ENCODE results near the gene ZFYVE28. TPM values are rescaled to one million over a fixed set of nuclear protein-coding genes. Genes with fewer than 3 reads are reported as not detected.
A peak's percentile ranks its signal among the peaks of the same experiment; 100 is the strongest.

The ZFYVE28 gene
- total RNA-seq, 1 donor from 2014 or later: 3.3 TPM

DNA sequence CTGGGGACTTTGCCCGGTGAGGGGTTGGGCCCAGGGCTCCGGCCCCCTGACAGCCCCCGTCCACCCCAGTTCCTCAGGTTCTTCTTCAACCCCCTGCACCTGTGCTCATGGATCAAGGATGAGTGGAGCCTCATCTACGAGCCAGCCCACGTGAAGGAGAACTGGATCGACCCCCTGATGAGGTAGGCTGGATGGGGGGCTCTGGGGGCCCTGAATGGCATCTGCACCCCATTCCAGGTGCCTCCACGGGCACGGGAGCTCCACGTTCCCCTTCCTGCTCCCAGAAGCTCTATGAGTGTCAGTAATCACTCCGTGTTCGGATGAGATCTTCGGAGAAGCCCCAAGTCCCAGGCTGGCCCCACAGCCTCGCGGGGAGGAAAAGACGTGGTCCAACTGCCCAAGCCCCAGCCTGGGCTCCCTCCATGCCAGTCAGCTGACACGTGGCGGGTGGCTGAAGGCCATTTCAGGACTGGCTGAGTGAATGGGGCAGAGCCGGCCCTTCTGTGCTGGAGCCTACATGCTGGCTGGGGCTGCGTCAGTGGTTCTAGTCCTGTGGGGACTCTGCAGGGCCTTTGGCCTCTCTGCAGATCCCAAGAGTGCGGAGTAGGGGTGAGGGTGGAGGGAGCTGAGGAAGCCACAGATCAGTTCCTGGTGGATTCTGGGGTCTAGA, 24.8 kb upstream of the ZFYVE28 start:
- H3K4me3 Mint-ChIP-seq (ENCODE audit: low read depth): no peak overlapping the region
- no peaks in the 10 kb centered on the region for H3K4me1 Mint-ChIP-seq (ENCODE audit: low read depth)
- no peak for DNase-seq (ENCODE audit: low spot score, unreplicated experiment)
- no peaks in the 10 kb centered on the region for H3K9me3 Mint-ChIP-seq (ENCODE audit: low read depth)
- H3K36me3 Mint-ChIP-seq (ENCODE audit: insufficient read depth): no peaks in the 10 kb centered on the region
- H3K27ac Mint-ChIP-seq: no peak overlapping the region
- TF ChIP-seq, protein P1, sequence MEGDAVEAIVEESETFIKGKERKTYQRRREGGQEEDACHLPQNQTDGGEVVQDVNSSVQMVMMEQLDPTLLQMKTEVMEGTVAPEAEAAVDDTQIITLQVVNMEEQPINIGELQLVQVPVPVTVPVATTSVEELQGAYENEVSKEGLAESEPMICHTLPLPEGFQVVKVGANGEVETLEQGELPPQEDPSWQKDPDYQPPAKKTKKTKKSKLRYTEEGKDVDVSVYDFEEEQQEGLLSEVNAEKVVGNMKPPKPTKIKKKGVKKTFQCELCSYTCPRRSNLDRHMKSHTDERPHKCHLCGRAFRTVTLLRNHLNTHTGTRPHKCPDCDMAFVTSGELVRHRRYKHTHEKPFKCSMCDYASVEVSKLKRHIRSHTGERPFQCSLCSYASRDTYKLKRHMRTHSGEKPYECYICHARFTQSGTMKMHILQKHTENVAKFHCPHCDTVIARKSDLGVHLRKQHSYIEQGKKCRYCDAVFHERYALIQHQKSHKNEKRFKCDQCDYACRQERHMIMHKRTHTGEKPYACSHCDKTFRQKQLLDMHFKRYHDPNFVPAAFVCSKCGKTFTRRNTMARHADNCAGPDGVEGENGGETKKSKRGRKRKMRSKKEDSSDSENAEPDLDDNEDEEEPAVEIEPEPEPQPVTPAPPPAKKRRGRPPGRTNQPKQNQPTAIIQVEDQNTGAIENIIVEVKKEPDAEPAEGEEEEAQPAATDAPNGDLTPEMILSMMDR (IDR thresholded peaks at IDR 0.05; ENCODE audit: unreplicated experiment): no peak
- H3K27me3 Mint-ChIP-seq: no peaks in the 10 kb centered on the region

DNA sequence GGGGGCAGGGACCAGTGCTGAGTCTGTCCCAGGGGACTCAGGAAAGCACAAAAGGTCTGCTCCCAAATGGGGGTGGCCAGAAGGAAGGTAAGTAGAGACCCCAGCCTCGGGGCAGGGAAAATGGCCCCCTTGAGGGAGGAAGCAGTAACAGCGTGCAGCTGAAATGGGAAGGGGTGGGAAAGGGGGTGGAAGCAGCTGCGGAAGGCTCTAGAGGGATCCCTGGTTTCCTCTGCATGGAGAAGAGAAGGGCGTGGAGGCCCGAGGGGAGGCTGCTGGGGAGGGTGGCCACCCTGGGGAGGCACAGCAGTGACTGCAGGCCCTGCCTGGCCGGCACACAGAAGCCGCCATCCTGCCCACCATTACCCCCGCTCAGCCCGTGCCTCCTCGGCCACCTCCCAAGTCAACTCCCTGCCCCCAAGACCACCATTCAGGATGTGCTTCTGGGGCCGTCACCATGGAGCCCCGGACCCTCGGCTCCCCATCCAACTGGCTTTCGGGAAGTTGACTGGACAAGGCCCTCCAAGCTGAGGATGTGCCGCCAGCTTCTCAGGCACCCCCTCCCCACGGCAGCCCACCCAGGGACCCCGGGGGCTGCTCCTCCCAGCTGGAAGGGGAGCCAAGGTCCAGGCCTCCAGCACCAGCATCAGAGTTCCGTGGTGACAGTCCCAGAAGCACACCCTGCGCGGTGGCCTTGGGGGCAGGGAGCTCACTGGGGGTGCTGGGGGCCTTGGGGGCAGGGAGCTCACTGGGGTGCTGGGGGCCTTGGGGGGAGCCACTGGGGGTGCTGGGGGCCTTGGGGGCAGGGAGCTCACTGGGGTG, 23.9 kb upstream of the ZFYVE28 start:
- H3K27me3 Mint-ChIP-seq: no peaks in the 10 kb centered on the region
- H3K27ac Mint-ChIP-seq: no peak overlapping the region
- H3K4me1 Mint-ChIP-seq (ENCODE audit: low read depth): no peaks in the 10 kb centered on the region
- no peak overlapping the region for H3K4me3 Mint-ChIP-seq (ENCODE audit: low read depth)
- no peaks in the 10 kb centered on the region for H3K9me3 Mint-ChIP-seq (ENCODE audit: low read depth)
- TF ChIP-seq, protein P1 (IDR thresholded peaks at IDR 0.05; ENCODE audit: unreplicated experiment): no peak
- DNase-seq (ENCODE audit: low spot score, unreplicated experiment): no peak
- H3K36me3 Mint-ChIP-seq (ENCODE audit: insufficient read depth): no peaks in the 10 kb centered on the region

DNA sequence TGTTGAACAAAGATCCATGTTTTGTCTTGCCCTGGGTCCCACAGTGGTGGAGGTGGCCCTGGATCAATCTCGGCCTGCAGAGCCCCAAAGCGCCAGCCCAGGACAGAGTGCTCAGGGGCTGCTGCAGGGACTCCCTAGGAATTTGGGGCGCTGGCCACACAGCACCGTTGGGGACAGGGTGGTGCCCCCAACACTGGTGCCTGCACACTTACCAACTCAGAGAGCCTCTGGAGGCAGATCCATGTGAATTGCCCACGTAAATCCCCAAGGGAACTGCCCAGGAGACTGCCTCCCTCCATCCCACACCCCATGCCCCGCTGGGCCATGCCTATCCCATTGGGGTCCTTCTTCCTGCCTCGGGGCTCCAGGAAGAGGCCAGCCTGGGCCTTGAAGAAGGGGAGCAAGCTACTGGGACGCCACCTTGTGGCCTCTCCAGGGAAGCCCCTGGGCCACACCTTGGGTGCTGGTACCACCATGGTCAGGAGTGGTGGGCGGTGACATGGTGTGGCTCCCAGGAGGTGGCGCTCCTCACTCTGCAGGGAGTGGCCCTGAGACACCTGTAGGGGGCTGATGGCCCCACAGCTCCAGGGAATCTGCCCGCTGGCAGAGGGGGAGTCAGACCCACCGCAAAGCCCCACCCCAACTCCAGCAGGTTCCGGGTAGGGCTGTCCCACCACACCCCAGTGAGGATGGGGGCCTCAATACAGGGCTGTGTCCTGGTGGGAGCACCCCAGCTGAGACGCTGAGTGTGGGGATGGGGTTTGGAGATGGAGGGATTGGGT, 23.1 kb upstream of the ZFYVE28 start:
- H3K36me3 Mint-ChIP-seq (ENCODE audit: insufficient read depth): no peaks in the 10 kb centered on the region
- H3K4me1 Mint-ChIP-seq (ENCODE audit: low read depth): no peaks in the 10 kb centered on the region
- H3K27ac Mint-ChIP-seq: no peak overlapping the region
- TF ChIP-seq, protein P1 (IDR thresholded peaks at IDR 0.05; ENCODE audit: unreplicated experiment): peak; percentile 70
- peak; percentile 45 for DNase-seq (ENCODE audit: low spot score, unreplicated experiment)
- no peak overlapping the region for H3K4me3 Mint-ChIP-seq (ENCODE audit: low read depth)
- H3K27me3 Mint-ChIP-seq: no peaks in the 10 kb centered on the region
- H3K9me3 Mint-ChIP-seq (ENCODE audit: low read depth): no peaks in the 10 kb centered on the region

DNA sequence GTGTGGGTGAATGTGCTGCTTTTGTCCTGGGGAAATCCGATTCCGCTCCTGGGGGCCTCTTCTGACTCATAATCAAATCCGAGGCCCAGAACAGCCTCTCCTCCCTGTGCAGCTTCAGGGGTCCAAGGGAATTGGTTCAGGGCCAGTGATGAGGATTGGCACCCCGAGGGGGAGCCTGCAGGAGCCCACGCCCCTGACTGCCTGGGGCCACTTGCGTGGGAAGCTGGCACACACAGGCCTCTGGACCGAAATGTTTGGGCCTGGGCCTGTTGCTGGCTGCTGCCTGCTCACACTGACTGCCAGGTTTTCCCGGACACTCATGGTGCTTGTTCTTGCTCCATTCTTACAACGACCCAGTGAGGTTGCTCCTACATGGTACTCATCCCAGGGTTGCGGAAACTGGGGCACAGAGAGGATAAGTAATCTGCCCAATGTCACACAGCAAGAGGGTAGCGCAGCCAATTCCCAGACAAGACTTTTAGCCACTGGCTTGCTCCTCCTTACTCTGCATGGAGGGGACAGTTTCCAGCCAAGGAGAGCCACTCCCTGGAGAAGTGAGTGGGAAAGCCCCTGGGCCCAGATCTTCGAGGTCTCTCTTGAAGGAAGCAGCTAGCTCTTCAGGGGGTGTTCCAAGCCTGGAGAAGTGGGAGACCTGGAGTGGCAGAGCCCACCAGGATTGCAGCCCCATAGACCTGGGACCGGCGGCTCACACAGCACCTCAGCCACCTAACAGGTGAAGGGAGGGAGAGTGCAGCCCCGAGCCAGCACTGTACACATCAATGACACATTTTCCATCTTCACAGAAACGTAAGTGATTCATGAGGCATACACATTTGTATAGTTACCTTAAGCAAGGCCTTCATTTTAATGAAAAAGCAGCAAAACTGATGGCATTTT, 20.6 kb upstream of the ZFYVE28 start:
- Mint-ChIP-seq H3K27ac (no peak overlapping the region), H3K4me3 (ENCODE audit: low read depth) (no peak overlapping the region), H3K9me3 (ENCODE audit: low read depth) (no peaks in the 10 kb centered on the region), H3K27me3 (peaks cover 6% of the 10 kb centered on the region), H3K4me1 (ENCODE audit: low read depth) (no peaks in the 10 kb centered on the region), H3K36me3 (ENCODE audit: insufficient read depth) (no peaks in the 10 kb centered on the region)
- TF ChIP-seq, protein P1 (IDR thresholded peaks at IDR 0.05; ENCODE audit: unreplicated experiment): no peak
- DNase-seq (ENCODE audit: low spot score, unreplicated experiment): no peak
